Measurements from ENCODE around the gene AGAP9. TPM values are rescaled to one million over a fixed set of nuclear protein-coding genes. Genes with fewer than 3 reads are reported as not detected.
"Not testable (repeated sequence)": the region's sequence is repeated elsewhere in the genome, so short reads cannot be mapped to it uniquely, and the experiment has no call there.

AGAP9 gene
- total RNA-seq, 1 donor from 2014 or later: 5.4 TPM

DNA sequence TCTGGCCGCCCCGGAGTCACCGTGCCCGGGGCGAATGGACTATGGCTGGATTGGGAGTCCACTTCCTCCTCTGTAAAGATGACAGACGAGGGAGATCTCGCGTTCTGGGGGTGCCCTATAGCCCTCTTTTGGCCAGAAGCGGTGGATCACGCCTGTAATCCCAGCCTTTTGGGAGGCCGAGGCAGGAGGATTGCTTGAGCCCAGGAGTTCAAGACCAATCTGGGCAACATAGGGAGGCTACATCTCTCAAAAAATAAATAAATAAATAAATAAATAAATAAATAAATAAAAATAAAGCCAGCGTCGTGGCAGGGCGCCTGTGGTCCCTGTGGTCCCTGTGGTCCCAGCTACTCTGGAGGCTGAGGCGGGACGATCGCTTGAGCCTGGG lies 30.4 kb upstream of the AGAP9 start:
- H3K9me3 Mint-ChIP-seq (ENCODE audit: low read depth); H3K36me3 Mint-ChIP-seq (ENCODE audit: low read depth); DNase-seq (ENCODE audit: low spot score); H3K27me3 Mint-ChIP-seq (ENCODE audit: low read depth): not testable (repeated sequence)
- Mint-ChIP-seq H3K4me3 (ENCODE audit: unreplicated experiment) (peak overlapping the region; percentile 100), H3K4me1 (ENCODE audit: low read depth) (peaks cover 16% of the 10 kb centered on the region), H3K27ac (ENCODE audit: unreplicated experiment) (peak overlapping the region; percentile 87)

DNA sequence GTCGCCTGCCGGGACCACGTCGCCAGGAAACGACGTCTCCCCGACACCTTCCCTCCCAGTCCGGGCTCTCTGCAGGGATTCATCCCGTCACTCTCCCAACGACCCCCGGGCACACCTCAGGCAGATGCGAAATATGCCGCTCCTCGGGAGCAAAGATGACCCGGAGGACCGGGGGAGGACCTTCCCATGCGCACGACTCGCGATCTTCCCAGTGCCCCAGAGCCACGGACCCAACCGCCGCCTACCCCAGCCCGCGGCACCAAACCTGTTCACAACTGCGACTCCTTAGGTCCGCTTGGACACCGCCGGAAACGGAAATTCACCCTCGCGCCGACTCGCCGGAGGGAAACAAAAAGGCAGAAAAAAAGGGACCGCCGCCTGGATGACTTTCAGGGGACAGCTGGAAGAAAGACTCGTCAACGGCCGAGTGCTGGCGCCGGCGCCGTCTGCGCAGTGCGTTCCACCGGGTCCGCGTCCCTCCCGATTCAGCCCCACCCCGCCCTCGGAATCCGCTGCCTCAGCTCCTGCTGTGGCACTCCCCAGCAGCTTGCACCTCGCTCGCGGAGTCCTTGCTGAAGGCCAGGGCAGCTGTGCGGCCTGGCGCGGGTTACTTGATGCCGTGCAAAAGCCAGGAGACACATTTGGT lies 29.9 kb upstream of the AGAP9 start:
- not testable (repeated sequence) for H3K27me3 Mint-ChIP-seq (ENCODE audit: low read depth); H3K36me3 Mint-ChIP-seq (ENCODE audit: low read depth); H3K9me3 Mint-ChIP-seq (ENCODE audit: low read depth)
- Mint-ChIP-seq H3K4me1 (ENCODE audit: low read depth) (peaks cover 11% of the 10 kb centered on the region), H3K4me3 (ENCODE audit: unreplicated experiment) (peak overlapping the region; percentile 100), H3K27ac (ENCODE audit: unreplicated experiment) (peak overlapping the region; percentile 98)
- DNase-seq (ENCODE audit: low spot score): peak; percentile 93

DNA sequence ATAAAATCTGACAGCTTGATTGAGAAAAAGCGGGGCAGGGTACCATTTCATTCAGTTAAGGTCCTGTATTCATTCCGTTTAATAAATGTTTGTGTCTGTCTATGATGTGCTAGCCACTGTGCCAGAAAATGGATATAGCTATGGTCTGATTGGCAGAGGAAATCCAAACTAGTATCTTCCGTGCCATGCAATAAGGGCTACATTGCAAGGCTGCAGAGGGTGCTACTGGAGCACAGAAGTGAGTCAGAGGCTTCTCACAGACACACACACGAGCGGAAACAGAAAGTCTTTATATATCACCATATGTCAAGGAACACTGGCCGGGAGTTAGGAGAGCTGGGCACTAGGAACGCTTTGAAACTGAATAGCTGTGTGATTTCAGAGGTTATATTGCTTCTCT lies 29.3 kb upstream of the AGAP9 start:
- H3K9me3 Mint-ChIP-seq (ENCODE audit: low read depth); H3K36me3 Mint-ChIP-seq (ENCODE audit: low read depth); DNase-seq (ENCODE audit: low spot score); H3K27me3 Mint-ChIP-seq (ENCODE audit: low read depth); H3K4me1 Mint-ChIP-seq (ENCODE audit: low read depth): not testable (repeated sequence)
- peak overlapping the region; percentile 100 for H3K4me3 Mint-ChIP-seq (ENCODE audit: unreplicated experiment)
- TF ChIP-seq, protein P1, sequence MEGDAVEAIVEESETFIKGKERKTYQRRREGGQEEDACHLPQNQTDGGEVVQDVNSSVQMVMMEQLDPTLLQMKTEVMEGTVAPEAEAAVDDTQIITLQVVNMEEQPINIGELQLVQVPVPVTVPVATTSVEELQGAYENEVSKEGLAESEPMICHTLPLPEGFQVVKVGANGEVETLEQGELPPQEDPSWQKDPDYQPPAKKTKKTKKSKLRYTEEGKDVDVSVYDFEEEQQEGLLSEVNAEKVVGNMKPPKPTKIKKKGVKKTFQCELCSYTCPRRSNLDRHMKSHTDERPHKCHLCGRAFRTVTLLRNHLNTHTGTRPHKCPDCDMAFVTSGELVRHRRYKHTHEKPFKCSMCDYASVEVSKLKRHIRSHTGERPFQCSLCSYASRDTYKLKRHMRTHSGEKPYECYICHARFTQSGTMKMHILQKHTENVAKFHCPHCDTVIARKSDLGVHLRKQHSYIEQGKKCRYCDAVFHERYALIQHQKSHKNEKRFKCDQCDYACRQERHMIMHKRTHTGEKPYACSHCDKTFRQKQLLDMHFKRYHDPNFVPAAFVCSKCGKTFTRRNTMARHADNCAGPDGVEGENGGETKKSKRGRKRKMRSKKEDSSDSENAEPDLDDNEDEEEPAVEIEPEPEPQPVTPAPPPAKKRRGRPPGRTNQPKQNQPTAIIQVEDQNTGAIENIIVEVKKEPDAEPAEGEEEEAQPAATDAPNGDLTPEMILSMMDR (IDR thresholded peaks at IDR 0.05): peak; percentile 69
- H3K27ac Mint-ChIP-seq (ENCODE audit: unreplicated experiment): peak overlapping the region; percentile 98

DNA sequence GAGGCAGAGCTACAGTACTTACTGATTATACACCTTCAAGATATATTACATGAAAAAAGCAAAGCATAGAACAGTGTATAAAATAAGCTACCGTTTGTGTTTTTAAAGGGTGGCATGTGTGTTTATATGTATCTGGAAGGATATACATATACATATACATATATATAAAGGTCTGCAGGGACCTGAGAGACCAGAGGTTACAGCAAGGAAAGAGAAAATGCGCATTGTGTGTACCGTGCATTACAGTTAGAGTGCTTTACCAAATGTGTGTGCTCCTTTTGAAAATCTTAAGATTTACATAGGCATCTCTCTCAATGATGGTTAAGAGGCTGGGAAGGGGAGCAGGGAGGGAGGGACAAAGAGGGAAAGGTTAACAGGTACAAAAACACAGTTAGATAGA lies 23.8 kb upstream of the AGAP9 start:
- not testable (repeated sequence) for H3K36me3 Mint-ChIP-seq (ENCODE audit: low read depth); DNase-seq (ENCODE audit: low spot score); H3K9me3 Mint-ChIP-seq (ENCODE audit: low read depth); H3K27ac Mint-ChIP-seq (ENCODE audit: unreplicated experiment); H3K4me1 Mint-ChIP-seq (ENCODE audit: low read depth); H3K4me3 Mint-ChIP-seq (ENCODE audit: unreplicated experiment); H3K27me3 Mint-ChIP-seq (ENCODE audit: low read depth)

DNA sequence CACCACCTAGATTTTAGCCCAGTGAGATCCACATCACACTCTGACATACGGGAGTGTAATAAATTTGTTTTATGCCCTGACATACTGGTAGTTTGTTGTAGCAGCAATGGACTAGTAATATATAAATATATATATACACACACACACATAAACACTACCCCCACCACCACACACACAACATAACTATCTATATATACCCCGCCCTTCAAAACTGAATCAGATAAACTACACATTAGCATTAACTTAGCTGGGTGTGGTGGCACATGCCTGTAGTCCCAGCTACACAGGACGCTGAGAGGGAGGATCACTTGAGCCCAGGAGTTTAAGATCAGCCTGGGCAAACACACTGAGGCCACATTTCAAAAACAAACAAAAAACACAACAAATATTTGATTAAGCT lies 13.0 kb upstream of the AGAP9 start:
- H3K9me3 Mint-ChIP-seq (ENCODE audit: low read depth); H3K36me3 Mint-ChIP-seq (ENCODE audit: low read depth); H3K4me3 Mint-ChIP-seq (ENCODE audit: unreplicated experiment); H3K27ac Mint-ChIP-seq (ENCODE audit: unreplicated experiment); H3K4me1 Mint-ChIP-seq (ENCODE audit: low read depth); DNase-seq (ENCODE audit: low spot score); H3K27me3 Mint-ChIP-seq (ENCODE audit: low read depth): not testable (repeated sequence)

DNA sequence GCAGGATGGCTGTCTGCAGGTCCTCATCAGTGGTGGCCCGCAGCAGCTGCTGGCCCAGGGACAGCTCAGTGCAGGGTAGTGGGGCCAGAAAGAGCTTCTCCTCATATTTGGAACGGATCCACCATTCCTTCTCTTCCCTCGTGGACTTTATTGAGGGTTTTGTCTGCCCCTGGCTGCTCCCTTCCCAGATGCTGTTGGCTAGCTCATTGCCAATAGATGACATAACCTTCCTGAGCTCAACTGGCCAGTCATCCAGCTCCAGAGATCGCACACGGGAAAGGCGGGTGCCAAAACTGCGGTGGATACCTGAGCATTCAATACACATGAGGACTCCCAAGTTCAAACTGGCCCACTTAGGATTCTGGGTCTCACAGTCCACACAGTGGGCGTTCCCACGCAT lies 21.1 kb downstream of the AGAP9 start:
- H3K36me3 Mint-ChIP-seq (ENCODE audit: low read depth); DNase-seq (ENCODE audit: low spot score); H3K4me1 Mint-ChIP-seq (ENCODE audit: low read depth); H3K9me3 Mint-ChIP-seq (ENCODE audit: low read depth); H3K27ac Mint-ChIP-seq (ENCODE audit: unreplicated experiment); H3K27me3 Mint-ChIP-seq (ENCODE audit: low read depth); H3K4me3 Mint-ChIP-seq (ENCODE audit: unreplicated experiment): not testable (repeated sequence)

DNA sequence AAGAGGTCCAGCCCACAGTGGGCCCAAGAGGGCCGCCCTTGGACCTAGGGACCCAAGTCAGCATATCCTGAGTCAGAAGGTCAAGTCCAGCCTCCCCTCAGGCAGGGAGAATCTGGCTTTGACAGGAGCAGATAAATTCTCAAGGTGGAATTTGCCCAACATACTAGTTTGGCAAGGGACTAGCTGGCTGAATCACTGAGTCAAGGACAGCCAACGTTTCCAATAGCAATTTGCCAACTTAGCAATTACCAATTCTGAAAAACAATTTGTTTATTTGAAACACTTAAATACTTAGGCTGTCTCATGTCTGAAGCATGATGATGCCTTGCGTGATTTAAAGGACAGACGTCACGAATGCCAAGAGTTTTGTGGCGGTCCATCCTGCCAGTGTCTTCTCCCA lies 29.2 kb downstream of the AGAP9 start:
- not testable (repeated sequence) for H3K4me1 Mint-ChIP-seq (ENCODE audit: low read depth); H3K9me3 Mint-ChIP-seq (ENCODE audit: low read depth); DNase-seq (ENCODE audit: low spot score); H3K27me3 Mint-ChIP-seq (ENCODE audit: low read depth); H3K4me3 Mint-ChIP-seq (ENCODE audit: unreplicated experiment); H3K36me3 Mint-ChIP-seq (ENCODE audit: low read depth); H3K27ac Mint-ChIP-seq (ENCODE audit: unreplicated experiment)

DNA sequence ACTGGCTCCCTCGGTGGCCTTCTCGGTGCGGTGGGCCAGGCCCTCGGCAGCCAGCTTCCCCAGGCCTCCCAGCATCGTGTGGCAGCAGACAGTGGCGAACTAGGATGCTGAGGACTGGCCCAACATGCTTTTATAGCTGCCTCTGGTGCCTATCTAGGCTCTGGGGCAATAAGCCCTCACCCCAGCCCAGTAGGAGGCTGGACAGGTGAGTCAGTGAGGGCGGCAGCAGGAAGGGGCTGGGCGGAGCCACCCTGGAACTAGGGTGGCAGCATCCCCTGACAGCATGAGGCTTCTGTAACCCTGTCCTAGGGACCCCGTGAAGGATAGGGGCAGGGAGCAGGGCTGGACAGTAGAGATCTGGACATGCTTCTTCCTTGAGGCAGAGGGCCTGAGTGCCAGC lies 31.8 kb downstream of the AGAP9 start, which contains the start of gene FAM25G:
Gene FAM25G (minus strand): TSS at position 101 of the 400 bp plus-strand sequence. CDS start 26 bp downstream, at position 75.
- not testable (repeated sequence) for H3K27me3 Mint-ChIP-seq (ENCODE audit: low read depth); H3K4me1 Mint-ChIP-seq (ENCODE audit: low read depth); H3K36me3 Mint-ChIP-seq (ENCODE audit: low read depth); H3K27ac Mint-ChIP-seq (ENCODE audit: unreplicated experiment); H3K9me3 Mint-ChIP-seq (ENCODE audit: low read depth); H3K4me3 Mint-ChIP-seq (ENCODE audit: unreplicated experiment); DNase-seq (ENCODE audit: low spot score)

DNA sequence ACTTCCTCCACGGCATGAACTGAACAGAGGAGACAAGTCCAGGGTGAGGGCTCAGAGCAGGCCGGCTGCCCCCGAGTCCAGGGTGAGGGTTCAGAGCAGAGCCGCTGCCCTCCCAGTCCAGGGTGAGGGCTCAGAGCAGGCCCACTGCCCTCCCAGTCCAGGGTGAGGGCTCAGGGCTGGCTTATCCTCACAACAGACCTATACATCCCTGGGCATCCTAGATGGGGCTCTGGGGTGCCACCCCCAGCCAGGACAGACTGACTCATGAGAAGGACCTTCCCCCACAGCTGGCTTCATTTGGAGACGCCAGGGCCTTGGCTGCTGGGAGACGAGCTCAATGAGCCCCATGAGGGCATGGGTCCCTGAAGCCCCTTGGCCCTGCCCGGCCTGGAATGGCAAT lies 33.8 kb downstream of the AGAP9 start:
- H3K27me3 Mint-ChIP-seq (ENCODE audit: low read depth); H3K4me3 Mint-ChIP-seq (ENCODE audit: unreplicated experiment); DNase-seq (ENCODE audit: low spot score); H3K9me3 Mint-ChIP-seq (ENCODE audit: low read depth); H3K36me3 Mint-ChIP-seq (ENCODE audit: low read depth); H3K4me1 Mint-ChIP-seq (ENCODE audit: low read depth); H3K27ac Mint-ChIP-seq (ENCODE audit: unreplicated experiment): not testable (repeated sequence)

DNA sequence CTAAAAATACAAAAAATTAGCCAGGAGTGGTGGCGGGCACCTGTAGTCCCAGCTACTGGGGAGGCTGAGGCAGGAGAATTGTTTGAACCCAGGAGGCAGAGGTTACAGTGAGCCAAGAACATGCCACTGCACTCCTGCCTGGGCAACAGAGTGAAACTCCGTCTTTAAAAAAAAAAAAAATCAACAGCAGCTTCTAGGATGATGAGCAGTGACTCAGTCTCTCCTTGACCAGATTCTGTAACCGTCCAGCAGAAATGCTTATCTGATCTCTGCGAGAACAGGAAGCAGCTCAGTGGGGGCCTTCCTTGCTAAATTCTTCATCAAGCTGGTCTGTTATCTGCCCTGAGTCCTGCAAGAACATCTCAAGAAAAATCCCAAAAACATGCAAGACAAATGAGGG lies 37.5 kb downstream of the AGAP9 start:
- not testable (repeated sequence) for H3K27me3 Mint-ChIP-seq (ENCODE audit: low read depth); H3K4me1 Mint-ChIP-seq (ENCODE audit: low read depth); H3K4me3 Mint-ChIP-seq (ENCODE audit: unreplicated experiment); H3K36me3 Mint-ChIP-seq (ENCODE audit: low read depth); H3K27ac Mint-ChIP-seq (ENCODE audit: unreplicated experiment); DNase-seq (ENCODE audit: low spot score); H3K9me3 Mint-ChIP-seq (ENCODE audit: low read depth)

DNA sequence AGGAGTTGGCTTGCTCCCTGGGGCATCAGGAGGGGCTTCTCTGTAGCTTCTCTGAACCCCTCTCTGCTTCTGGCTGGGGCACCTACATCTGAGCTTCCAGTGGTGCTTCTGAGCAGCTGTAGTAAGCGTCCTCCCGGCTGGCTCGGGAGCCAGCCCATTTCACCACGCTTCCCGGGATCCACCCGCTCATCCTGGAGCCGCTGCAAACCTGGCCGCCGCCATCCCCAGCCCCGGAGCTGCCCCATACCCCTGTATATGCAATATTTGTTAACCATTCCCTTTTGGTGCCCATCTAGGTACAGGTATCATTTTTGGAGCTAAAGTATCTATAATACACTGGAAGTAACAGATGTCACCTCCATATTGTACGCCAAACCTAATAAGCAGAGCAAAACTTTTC lies 38.7 kb downstream of the AGAP9 start:
- not testable (repeated sequence) for H3K27ac Mint-ChIP-seq (ENCODE audit: unreplicated experiment); H3K9me3 Mint-ChIP-seq (ENCODE audit: low read depth); DNase-seq (ENCODE audit: low spot score); H3K36me3 Mint-ChIP-seq (ENCODE audit: low read depth); H3K4me1 Mint-ChIP-seq (ENCODE audit: low read depth); H3K27me3 Mint-ChIP-seq (ENCODE audit: low read depth); H3K4me3 Mint-ChIP-seq (ENCODE audit: unreplicated experiment)

DNA sequence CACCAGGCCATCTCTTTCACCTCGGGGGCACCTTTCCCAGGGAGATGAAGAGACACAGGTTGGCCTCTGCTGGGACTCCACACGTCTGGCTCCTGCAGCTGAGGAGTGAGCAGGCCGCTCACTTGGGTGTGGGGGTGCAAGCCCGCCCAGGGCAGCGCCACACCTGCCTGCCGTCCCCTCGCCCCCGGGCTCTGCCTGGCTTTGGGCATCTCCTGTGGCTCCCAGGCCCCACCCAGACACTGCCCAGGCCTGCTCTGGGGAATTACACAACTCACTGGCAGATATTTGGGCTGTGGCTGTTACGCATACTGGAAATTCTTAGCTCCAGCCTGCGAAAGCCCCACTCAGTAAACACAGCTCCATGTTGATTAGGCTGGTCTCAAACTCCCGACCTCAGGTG lies 39.5 kb downstream of the AGAP9 start, which contains the start of gene ANXA8:
Gene ANXA8 (minus strand): TSS at position 193 of the 400 bp plus-strand sequence. CDS start 182 bp downstream, at position 11.
- not testable (repeated sequence) for H3K4me3 Mint-ChIP-seq (ENCODE audit: unreplicated experiment); H3K36me3 Mint-ChIP-seq (ENCODE audit: low read depth); H3K4me1 Mint-ChIP-seq (ENCODE audit: low read depth); H3K9me3 Mint-ChIP-seq (ENCODE audit: low read depth); H3K27me3 Mint-ChIP-seq (ENCODE audit: low read depth); DNase-seq (ENCODE audit: low spot score); H3K27ac Mint-ChIP-seq (ENCODE audit: unreplicated experiment)

Measured in chondrocyte (in vitro differentiated cells).